Stimulated activated effector memory CD8-positive, alpha-beta T cell treated with anti-CD3 and anti-CD28 coated beads, Interleukin-12 subunit alpha, Interleukin-12 subunit beta, amount 100 ng/mL, for 72 hours (primary cell): ENCODE data around the gene GALP.
"Not testable (repeated sequence)": the region's sequence is repeated elsewhere in the genome, so short reads cannot be mapped to it uniquely, and the experiment has no call there.

Experiments used
- ATAC-seq: fragments of 150-1000 bp; cut with Tn5 transposase; 2 replicates; pipeline ENCODE4 v1.10.0; 2021
- DNase-seq, 2 donors: peaks; one replicate each; pipeline ENCODE4 v3.0.0; 2021 to 2022; ENCODE audit warnings: low spot score in 2 of 2
- H3K27ac Mint-ChIP-seq: one replicate; pipeline ENCODE4 v1.8.0; 2022; ENCODE audit warnings: mild to moderate bottlenecking, mixed read lengths
- H3K36me3 Mint-ChIP-seq: one replicate; pipeline ENCODE4 v1.8.0; 2022; ENCODE audit warnings: mild to moderate bottlenecking, mixed read lengths
- H3K4me1 Mint-ChIP-seq: one replicate; pipeline ENCODE4 v1.8.0; 2022; ENCODE audit warnings: mixed read lengths
- H3K4me3 Mint-ChIP-seq: one replicate; pipeline ENCODE4 v1.8.0; 2022; ENCODE audit warnings: mild to moderate bottlenecking, mixed read lengths
- H3K9me3 Mint-ChIP-seq: one replicate; pipeline ENCODE4 v1.8.0; 2022; ENCODE audit warnings: mixed read lengths

The GALP gene

DNA sequence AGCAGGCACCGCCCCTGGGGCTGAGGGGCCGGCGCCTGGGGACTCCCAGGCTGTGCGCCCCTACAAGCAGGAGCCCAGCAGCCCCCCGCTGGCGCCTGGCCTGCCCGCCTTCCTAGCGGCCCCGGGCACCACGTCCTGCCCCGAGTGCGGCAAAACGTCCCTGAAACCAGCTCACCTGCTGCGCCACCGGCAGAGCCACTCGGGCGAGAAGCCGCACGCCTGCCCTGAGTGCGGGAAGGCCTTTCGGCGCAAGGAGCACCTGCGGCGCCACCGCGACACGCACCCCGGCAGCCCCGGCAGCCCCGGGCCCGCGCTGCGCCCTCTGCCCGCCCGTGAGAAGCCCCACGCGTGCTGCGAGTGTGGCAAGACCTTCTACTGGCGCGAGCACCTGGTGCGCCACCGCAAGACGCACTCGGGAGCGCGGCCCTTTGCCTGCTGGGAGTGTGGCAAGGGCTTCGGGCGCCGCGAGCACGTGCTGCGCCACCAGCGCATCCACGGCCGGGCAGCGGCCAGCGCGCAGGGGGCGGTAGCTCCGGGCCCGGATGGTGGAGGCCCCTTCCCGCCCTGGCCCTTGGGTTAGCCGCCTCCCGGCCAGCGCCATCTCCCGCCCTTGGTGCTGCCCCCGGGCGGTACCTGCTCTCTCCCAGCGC is 16.1 kb upstream of the GALP start:
- Mint-ChIP-seq H3K27ac (no peak overlapping the region), H3K36me3 (peaks cover 34% of the 10 kb centered on the region), H3K9me3 (no peaks in the 10 kb centered on the region), H3K4me1 (peaks cover 7% of the 10 kb centered on the region), H3K4me3 (no peak overlapping the region)
- no peak for ATAC-seq
- DNase-seq: no peak

DNA sequence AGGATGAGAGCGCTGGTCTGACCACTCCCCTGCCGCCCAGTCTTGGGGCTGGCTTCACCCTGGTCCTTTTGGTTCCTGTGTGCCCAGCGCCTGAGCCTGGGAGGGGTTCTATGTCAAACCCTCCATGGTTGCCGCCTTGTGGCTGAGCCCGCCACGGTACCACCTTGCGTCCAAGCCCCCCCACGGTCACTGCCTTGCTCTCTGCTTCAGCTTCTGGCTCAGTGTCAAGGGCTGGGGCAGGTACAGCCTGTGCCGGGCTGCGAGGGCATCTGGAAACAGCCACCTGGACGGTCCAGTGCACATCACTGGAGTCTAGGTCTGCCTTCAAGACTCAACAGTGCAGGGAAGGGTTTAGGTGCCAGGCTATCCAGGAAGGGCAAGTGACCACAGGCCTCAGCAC is 14.3 kb upstream of the GALP start:
- H3K4me1 Mint-ChIP-seq: peaks cover 7% of the 10 kb centered on the region
- no peaks in the 10 kb centered on the region for H3K9me3 Mint-ChIP-seq
- no peak overlapping the region for H3K4me3 Mint-ChIP-seq
- DNase-seq (no peak), ATAC-seq (no peak)
- no peak overlapping the region for H3K27ac Mint-ChIP-seq
- peaks cover 25% of the 10 kb centered on the region for H3K36me3 Mint-ChIP-seq

DNA sequence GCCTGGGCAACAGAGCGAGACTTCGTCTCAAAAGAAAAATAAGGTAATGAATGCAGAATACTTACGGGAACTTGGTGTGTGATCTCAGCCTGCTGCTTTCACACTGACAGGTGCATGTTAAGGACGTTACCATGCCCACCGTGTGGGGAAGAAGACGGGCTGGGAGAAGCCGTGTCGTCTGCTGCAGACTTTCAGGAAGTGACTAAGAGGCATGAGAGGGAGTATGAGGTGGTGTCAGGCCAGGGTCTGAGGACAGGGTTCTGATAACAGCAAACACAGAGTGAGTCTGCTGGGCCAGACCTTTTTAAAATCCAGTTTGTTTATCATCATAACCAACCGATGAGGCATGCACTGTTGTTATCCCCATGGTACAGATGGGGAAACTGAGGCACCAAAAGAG is 13.6 kb upstream of the GALP start:
- peaks cover 25% of the 10 kb centered on the region for H3K36me3 Mint-ChIP-seq
- peaks cover 7% of the 10 kb centered on the region for H3K4me1 Mint-ChIP-seq
- DNase-seq (no peak), ATAC-seq (peak; percentile 79)
- H3K9me3 Mint-ChIP-seq: no peaks in the 10 kb centered on the region
- H3K27ac Mint-ChIP-seq: no peak overlapping the region
- H3K4me3 Mint-ChIP-seq: no peak overlapping the region

DNA sequence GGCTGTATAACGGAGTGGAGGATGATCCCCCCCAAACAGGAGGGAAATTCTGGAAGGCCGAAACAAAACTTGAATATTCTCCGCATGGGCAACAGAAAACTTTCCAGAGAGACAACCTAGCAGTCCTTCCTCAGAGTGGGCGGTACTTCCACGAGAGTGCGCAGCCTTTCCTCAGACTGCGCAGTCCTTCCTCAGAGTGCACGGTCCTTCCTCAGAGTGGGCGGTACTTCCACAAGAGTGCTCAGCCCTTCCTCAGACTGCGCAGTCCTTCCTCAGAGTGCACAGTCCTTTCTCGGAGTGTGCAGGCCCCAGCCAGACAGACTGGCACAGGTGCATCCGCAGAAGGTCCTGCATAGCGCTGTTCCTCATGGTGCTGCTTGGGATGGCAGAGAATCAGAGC is 12.7 kb upstream of the GALP start:
- ATAC-seq: no peak
- H3K9me3 Mint-ChIP-seq: no peaks in the 10 kb centered on the region
- H3K36me3 Mint-ChIP-seq: peaks cover 19% of the 10 kb centered on the region
- no peak for DNase-seq
- peaks cover 7% of the 10 kb centered on the region for H3K4me1 Mint-ChIP-seq
- H3K4me3 Mint-ChIP-seq: no peak overlapping the region
- no peak overlapping the region for H3K27ac Mint-ChIP-seq

DNA sequence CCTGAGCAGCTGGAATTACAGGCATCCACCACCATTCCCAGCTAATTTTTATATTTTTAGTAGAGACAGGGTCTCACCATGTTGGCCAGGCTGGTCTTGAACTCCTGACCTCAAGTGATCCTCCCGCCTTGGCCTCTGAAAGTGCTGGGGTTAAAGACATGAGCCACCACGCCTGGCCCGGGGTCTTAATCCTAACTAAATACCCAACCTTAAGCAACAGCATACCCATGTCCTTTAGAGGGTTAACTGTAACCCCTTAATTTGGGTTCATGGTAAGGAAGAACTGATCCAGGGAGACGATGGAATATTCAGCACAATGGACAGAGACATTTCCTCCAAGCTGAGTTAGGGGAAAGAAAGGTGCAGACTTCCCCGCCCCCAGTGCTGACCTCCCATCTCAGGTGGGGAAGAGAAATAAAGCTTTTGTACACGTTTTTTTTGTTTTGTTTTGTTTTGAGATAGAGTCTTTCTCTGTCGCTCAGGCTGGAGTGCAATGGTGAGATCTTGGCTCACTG is 8.7 kb upstream of the GALP start:
- DNase-seq (no peak), ATAC-seq (no peak)
- Mint-ChIP-seq H3K27ac (no peak overlapping the region), H3K4me3 (no peak overlapping the region), H3K36me3 (no peaks in the 10 kb centered on the region), H3K4me1 (peaks cover 6% of the 10 kb centered on the region), H3K9me3 (no peaks in the 10 kb centered on the region)

DNA sequence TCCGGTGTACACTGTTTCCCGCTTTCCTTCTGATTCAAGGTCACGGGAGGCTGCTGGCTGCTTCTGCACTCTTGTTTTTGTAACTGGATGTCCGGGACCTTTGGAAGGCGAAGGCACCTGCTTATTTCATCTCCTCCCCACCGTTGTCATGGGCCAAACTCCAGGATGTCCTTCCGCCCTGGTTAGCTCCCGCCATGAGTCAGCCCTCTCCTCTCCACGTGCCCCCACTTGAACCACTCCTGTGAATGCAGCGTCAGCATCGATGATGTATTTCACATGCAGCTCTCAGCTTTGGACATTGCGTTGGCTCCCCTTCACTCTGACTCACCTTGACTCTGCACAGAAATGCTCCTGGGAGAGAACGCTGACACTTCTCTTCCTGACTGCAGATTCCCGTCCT is 5.5 kb upstream of the GALP start:
- Mint-ChIP-seq H3K4me3 (no peak overlapping the region), H3K27ac (no peak overlapping the region), H3K36me3 (no peaks in the 10 kb centered on the region), H3K9me3 (no peaks in the 10 kb centered on the region), H3K4me1 (peaks cover 6% of the 10 kb centered on the region)
- DNase-seq (no peak), ATAC-seq (no peak)

DNA sequence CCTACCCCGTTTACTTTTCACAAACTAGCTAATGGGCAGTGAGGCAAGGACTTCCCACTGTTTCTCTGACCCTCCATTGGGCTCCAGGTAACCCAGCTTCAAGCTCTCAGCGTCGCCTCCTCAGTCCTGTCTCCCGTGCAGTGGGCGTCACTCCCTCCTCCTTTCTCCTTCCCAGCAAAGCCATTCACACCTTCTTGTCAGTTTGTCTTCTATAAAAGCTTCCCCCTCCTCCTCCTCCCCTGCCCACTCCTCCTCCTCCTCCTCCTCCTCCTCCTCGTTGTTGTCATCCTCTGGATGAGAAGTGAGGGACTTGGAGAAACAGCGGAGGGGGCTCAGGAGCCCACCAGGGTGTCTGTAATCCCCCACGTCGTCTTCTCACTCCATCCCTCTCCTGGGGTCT is 1.7 kb upstream of the GALP start:
- H3K4me1 Mint-ChIP-seq: peaks cover 6% of the 10 kb centered on the region
- DNase-seq (no peak), ATAC-seq (no peak)
- H3K27ac Mint-ChIP-seq: no peak overlapping the region
- no peaks in the 10 kb centered on the region for H3K9me3 Mint-ChIP-seq
- H3K36me3 Mint-ChIP-seq: no peaks in the 10 kb centered on the region
- no peak overlapping the region for H3K4me3 Mint-ChIP-seq

DNA sequence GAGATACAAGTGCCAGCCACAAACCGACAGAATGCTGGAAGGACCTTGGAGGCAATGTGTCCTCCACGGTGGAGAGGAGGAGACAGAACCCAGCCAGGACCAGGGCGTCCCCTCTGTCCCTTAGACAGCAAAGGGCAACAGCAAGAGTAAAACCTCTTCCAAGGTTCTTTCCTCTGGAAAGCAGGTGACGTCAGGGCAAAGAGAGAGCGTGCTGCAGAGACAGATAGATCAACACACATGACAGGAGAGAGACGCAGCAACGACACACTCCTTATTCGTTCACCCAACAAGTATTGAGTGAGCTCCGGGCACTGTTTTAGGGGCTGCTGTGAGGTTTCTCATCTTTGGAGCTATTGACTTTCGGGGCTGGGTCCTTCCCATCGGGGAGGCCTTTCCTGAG is 1.3 kb upstream of the GALP start:
- Mint-ChIP-seq H3K4me1 (peaks cover 6% of the 10 kb centered on the region), H3K4me3 (no peak overlapping the region), H3K36me3 (no peaks in the 10 kb centered on the region), H3K27ac (no peak overlapping the region), H3K9me3 (no peaks in the 10 kb centered on the region)
- ATAC-seq (no peak), DNase-seq (no peak)

DNA sequence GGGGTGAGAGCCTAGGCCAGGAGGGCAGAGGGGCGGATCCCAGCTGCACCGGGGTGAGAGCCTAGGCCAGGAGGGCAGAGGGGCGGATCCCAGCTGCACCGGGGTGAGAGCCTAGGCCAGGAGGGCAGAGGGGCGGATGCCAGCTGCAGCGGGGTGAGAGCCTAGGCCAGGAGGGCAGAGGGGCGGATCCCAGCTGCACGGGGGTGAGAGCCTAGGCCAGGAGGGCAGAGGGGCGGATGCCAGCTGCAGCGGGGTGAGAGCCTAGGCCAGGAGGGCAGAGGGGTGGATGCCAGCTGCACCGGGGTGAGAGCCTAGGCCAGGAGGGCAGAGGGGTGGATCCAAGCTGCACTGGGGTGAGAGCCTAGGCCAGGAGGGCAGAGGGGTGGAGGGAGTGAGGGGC is 502 bp downstream of the GALP start:
- H3K4me1 Mint-ChIP-seq, H3K9me3 Mint-ChIP-seq, H3K27ac Mint-ChIP-seq, ATAC-seq, DNase-seq, H3K36me3 Mint-ChIP-seq, H3K4me3 Mint-ChIP-seq: not testable (repeated sequence)

DNA sequence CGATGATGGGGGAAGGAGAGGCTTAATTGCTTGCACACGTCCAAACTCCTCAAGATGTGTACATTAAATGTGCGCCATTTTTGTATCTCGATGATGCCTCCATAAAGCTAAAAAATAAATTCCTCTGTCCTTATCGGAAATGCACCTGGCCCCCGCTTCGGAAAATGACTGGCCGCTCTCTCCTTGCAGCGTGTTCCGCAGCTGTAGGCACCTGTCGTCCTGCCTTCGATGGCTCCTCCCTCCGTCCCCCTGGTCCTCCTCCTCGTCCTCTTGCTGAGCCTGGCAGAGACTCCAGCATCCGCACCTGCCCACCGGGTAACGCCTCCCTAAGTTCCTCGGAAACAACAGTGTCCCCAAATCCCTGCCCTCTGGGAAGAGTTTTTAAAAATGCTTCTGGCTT is 1.1 kb downstream of the GALP start:
- Mint-ChIP-seq H3K36me3 (no peaks in the 10 kb centered on the region), H3K4me1 (peaks cover 2% of the 10 kb centered on the region), H3K9me3 (no peaks in the 10 kb centered on the region), H3K27ac (no peak overlapping the region), H3K4me3 (no peak overlapping the region)
- ATAC-seq (no peak), DNase-seq (no peak)

DNA sequence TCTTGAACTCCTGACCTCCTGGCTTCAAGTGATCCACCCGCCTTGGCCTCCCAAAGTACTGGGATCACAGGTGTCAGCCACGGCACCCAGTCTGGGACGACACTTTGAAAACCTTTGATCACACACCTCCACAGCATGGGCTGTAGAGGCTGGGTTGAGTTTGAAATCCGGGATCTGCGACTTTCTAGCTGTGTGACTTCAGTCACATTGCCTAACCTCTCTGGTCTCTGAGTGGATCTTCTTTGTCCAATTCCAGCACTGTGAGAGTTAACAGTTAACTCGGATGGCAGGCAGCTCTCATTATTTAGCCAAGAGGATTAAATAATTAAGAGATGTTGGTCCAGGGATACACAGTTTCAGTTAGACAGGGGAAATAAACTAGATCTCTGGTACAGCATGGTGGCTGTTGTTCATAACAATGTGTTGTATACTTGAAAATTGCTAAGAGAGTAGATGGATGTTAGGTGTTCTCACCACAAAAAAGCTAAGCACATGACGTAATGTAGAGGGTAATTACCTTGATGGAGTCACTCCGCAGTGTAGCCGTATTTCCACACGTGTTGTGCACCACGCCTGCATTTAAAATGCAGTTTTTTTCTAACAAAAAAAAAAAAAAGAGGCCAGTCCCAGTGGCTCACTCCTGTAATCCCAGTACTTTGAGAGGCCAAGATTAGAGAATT is 1.9 kb downstream of the GALP start:
- H3K27ac Mint-ChIP-seq: no peak overlapping the region
- H3K9me3 Mint-ChIP-seq: no peaks in the 10 kb centered on the region
- H3K4me1 Mint-ChIP-seq: no peaks in the 10 kb centered on the region
- DNase-seq (no peak), ATAC-seq (no peak)
- H3K4me3 Mint-ChIP-seq: no peak overlapping the region
- H3K36me3 Mint-ChIP-seq: no peaks in the 10 kb centered on the region

DNA sequence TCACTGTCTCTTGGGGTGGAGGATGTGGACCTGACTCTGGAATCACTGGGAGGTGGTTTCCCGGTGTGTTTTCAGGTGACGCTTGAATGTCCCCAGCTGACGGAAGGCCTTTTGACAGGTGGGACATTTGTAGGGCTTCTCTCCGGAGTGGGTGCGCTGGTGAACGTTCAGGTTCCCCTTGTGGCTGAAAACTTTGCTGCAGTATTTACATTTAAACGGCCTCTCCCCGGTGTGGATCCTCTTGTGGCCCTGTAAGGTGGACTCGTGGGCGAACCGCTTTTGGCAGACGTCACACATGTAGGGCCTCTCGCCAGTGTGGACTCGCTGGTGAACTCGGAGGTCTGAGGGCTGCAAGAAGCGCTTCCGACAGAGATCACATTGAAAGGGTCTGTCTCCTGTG is 14.0 kb downstream of the GALP start:
- no peak for DNase-seq
- H3K4me3 Mint-ChIP-seq: no peak overlapping the region
- H3K27ac Mint-ChIP-seq: no peak overlapping the region
- no peak for ATAC-seq
- no peaks in the 10 kb centered on the region for H3K4me1 Mint-ChIP-seq
- H3K9me3 Mint-ChIP-seq: no peaks in the 10 kb centered on the region
- H3K36me3 Mint-ChIP-seq: no peaks in the 10 kb centered on the region

DNA sequence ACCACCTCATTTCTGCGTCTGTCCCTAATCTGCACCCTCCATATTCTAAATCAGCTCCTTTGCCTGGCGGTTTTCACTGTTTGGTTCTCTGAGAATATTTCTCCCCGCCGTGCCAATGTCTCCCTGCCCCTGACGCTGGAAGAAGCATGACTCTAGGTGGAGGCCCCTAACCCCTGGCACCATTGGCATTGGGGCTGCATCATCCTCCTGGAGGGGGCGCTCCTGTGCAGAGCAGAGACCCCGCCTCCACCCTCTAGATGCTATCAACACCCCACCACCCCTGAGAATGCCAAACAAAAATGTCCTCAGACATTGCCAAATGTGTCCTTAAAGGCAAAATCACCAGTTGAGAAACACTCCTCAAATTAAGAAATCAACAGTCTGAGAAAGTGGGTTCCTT is 15.3 kb downstream of the GALP start:
- no peak overlapping the region for H3K27ac Mint-ChIP-seq
- H3K9me3 Mint-ChIP-seq: no peaks in the 10 kb centered on the region
- no peak overlapping the region for H3K4me3 Mint-ChIP-seq
- H3K4me1 Mint-ChIP-seq: no peaks in the 10 kb centered on the region
- ATAC-seq (no peak), DNase-seq (no peak)
- H3K36me3 Mint-ChIP-seq: no peaks in the 10 kb centered on the region

DNA sequence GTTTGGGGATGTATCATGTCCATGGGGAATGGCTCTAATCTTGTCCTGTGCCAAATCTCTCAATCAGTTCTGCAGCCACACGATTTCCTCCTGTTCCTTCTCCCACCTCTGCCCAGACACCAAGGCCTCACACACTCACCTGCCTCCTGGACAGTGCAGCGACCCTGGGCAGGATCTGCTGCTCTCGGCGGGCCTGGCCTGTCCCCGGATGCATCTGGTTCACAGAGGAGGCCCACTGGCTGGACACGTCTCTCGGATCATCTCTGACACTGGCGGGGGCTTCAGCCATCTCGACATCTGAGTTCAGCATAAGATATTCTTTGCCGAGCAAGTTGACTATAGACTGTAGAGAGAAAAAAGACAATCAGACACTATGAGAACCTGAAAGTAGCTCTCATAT is 15.9 kb downstream of the GALP start:
- ATAC-seq: no peak
- H3K27ac Mint-ChIP-seq: no peak overlapping the region
- no peak overlapping the region for H3K4me3 Mint-ChIP-seq
- H3K4me1 Mint-ChIP-seq: no peaks in the 10 kb centered on the region
- no peaks in the 10 kb centered on the region for H3K9me3 Mint-ChIP-seq
- DNase-seq: no peak
- H3K36me3 Mint-ChIP-seq: no peaks in the 10 kb centered on the region

DNA sequence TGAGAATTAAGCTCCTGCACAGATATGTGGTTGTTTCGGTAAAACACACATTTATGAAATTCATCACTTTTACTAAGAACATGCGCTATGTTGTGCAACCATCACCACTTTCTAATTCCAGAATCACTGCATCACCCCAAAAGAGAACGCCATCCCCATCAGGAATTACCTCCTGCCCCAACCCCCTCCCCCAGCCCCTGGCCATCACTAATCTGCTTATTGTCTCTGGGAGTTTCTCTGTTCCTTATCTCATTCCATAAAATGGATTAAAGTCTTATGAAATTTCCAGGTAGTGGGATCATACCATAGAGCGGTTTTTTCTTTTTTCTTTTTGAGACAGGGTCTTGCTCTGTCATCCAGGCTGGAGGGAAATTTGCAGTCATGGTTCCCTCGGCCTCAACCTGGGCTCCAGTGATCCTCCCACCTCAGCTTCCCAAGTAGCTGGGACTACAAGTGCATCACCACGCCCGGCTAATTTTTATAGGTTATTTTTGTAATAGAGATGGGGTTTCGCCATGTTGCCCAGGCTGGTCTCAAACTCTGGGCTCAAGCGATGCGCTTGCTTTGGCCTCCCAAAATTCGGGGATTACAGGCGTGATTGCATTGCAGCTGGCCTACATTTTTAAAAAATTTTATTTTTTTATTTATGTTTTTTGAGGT is 18.3 kb downstream of the GALP start:
- H3K4me3 Mint-ChIP-seq: no peak overlapping the region
- DNase-seq: no peak
- H3K27ac Mint-ChIP-seq: no peak overlapping the region
- no peak for ATAC-seq
- no peaks in the 10 kb centered on the region for H3K4me1 Mint-ChIP-seq
- no peaks in the 10 kb centered on the region for H3K9me3 Mint-ChIP-seq
- H3K36me3 Mint-ChIP-seq: no peaks in the 10 kb centered on the region

DNA sequence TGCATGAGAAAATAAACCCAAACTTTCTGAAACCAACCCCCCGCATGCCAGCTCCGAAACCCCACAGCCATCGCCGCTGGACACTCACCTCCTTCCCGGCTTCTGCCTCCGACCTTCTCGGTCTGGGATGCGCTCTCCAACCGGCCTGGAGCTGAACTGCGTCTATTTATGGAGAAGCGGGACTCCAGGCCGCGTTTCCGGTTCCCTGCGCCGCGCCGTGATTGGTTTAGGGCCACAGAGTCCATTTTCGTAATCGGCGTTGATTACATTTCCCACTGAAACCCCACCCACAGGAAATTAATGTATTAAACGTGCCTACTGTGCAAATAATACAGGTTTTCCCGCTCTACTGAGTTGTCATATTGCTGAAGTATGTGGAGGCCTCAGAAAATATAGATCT is 21.8 kb downstream of the GALP start, which contains the start of gene ZSCAN5B:
TSS of gene ZSCAN5B (minus strand) at position 138 of the 400 bp plus-strand sequence. CDS start 4,731 bp downstream, outside the sequence.
- not testable (repeated sequence) for H3K4me1 Mint-ChIP-seq, H3K27ac Mint-ChIP-seq, DNase-seq, H3K36me3 Mint-ChIP-seq, H3K4me3 Mint-ChIP-seq, H3K9me3 Mint-ChIP-seq, ATAC-seq
